Esophagus squamous epithelium (tissue), 5 donors: Measurements from ENCODE around the gene OTOP1. TPM values are rescaled to one million over a fixed set of nuclear protein-coding genes. Genes with fewer than 3 reads are reported as not detected.
"Not testable (repeated sequence)": the region's sequence is repeated elsewhere in the genome, so short reads cannot be mapped to it uniquely, and the experiment has no call there.

Source experiments
- DNase-seq: peaks from one replicate; lab custom pipeline; 2025; lab: John Stamatoyannopoulos, UW
- H3K27ac ChIP-seq, 4 donors: fragments of 200-600 bp; sonication (generic); one replicate each; pipeline ENCODE4 v1.5.1; 2016 to 2019; ENCODE audit warnings: mild to moderate bottlenecking in 1 of 4
- H3K27me3 ChIP-seq, 4 donors: fragments of 200-600 bp; sonication (generic); 1 replicate in 3 of 4; 2 replicates in 1 of 4; pipeline versions ENCODE4 v1.5.1 to v1.6.0; 2017 to 2021; ENCODE audit warnings: antibody characterized with exemption in 1 of 4
- H3K36me3 ChIP-seq, 3 donors: fragments of 200-600 bp; sonication (generic); one replicate each; pipeline ENCODE4 v1.5.1; 2016 to 2019
- H3K4me1 ChIP-seq, 3 donors: fragments of 200-600 bp; sonication (generic); one replicate each; pipeline ENCODE4 v1.5.1; 2017 to 2019
- H3K4me3 ChIP-seq, 4 donors: fragments of 200-600 bp; sonication (generic); 1 replicate in 3 of 4; 2 replicates in 1 of 4; pipeline ENCODE4 v1.5.1; 2016 to 2019; ENCODE audit warnings: mild to moderate bottlenecking in 2 of 4, moderate library complexity in 1 of 4
- H3K9me3 ChIP-seq, 3 donors: fragments of 200-600 bp; sonication (generic); one replicate each; pipeline ENCODE4 v1.5.1; 2016 to 2019
- WGBS, 2 donors: methylation state at CpG; one replicate each; pipeline ENCODE4 v1.1.5; 2018; 5-methylcytosine and 5-hydroxymethylcytosine counted together
- intact Hi-C: fragments of 100-400 bp; cut with DNase I; formaldehyde crosslinking; loops from one replicate; pipeline ENCODE4 v1.15.0; 2022
- total RNA-seq, 4 donors: library from RNA; depleted of rRNA; stranded (reverse); fragments of >200 nt; gene quantifications; one replicate each; pipeline ENCODE4 v1.1.0, GENCODE V29; 2016
- TF ChIP-seq, protein P1 (sequence below), 6 experiments: fragments of 450-650 bp in 4 of 6; fragments of 200-600 bp in 2 of 6; sonication (generic) in 2 of 6; IDR thresholded peaks; one replicate each; pipeline ENCODE4 v1.5.1; 2016 to 2019; ENCODE audit warnings: antibody characterized with exemption in 6 of 6, mild to moderate bottlenecking in 4 of 6, moderate library complexity in 4 of 6
- donor health status: DM: yes; HTN: yes; CAD: no.

Gene OTOP1
- total RNA-seq, 4 donors from 2014 or later = 0.19 to 0.53 (median 0.34) TPM; not detected in 1

DNA sequence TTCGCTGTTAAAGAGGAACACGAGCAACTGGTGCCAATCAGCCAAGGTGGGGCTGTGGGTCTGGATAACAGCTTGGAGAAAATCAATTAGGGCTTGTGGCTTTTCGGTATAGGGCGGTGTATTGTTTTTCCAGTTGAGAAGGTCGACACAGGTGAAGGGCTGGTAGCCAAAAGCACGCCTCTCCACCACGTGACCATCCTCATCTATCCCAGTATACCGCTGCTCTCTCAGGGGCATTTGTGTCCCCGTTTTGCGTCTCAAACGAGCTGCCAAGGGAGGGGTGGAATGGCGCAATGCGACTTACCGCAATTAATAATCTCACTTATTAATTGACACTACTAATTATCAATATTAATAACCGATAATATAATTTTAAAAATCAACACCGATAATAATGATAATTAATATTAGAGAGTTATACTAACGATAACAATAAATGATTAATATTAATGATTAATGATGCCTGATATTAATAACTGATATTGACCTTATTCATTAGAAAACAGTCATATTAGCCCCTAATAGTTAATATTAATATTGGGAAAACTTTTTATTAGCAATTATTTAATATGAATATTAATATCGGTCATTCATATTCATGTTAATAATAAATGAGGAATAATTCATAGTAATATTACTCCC, 62.1 kb downstream of the OTOP1 start:
- H3K9me3 ChIP-seq, H3K4me1 ChIP-seq, H3K36me3 ChIP-seq, DNase-seq, intact Hi-C loops, H3K4me3 ChIP-seq, H3K27ac ChIP-seq: not testable (repeated sequence)
- WGBS, 2 donors = 86 to 87% methylated on average over 16 of the region's 18 CpGs
- H3K27me3 ChIP-seq = peaks cover 0 to 28% (median 0%) of the 10 kb centered on the region in 4 donors

DNA sequence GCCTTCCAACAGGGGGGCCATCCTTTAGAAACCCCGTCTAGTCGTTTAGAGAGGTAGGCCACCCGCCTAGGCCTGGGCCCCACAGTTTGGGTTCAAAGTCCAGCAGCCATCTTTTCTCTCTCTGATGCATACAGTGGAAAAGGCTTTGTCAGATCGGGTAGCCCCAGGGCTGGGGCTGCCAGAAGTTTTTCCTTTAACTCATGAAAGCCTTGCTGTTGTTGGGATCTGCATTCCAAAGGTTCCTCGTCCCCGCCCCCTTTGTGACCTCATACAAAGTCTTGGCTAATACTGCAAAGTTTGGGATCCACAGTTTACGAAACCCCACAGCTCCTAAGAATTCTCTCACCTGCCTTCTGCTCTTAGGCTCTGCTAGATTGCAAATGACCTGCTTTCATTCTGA, 64.5 kb downstream of the OTOP1 start:
- 60 to 81% methylated on average over 4 to 7 of the region's 7 CpGs for WGBS, 2 donors
- H3K9me3 ChIP-seq, H3K36me3 ChIP-seq, H3K27ac ChIP-seq, H3K4me1 ChIP-seq, intact Hi-C loops, DNase-seq, H3K4me3 ChIP-seq: not testable (repeated sequence)
- peaks cover 0 to 22% (median 0%) of the 10 kb centered on the region in 4 donors for H3K27me3 ChIP-seq

DNA sequence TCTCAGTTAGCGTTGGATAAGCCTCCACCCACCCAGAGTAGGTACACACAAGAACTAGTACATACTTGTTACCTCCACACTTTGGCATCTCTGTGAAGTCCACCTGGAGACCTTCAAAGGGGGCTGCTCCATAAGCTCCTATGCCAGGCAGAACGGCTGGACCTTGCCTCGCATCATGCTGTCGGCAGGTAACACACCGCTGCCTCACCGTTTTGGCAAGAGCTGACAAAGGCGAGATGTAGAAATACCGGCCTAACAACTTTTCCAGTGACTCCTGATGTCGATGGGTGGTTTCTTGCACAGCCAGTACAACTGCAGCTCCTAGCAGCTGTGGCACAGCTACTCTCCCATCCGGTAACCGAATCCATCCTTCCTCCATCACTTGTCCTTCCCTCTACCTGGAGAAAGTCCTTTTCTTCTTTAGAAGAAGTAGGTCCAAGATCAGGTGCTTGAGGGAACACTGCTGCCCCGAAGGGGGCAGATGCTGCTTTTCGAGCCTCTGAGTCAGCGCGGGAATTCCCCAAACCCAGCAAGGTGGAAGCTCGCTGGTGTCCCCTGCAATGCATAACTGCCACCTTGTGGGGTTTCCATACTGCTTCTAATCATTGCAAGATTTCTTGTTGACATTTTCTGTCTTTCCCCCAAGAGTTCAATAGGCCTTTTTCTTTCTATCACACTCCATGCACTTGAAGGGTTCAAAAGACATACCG, 65.6 kb downstream of the OTOP1 start:
- WGBS, 2 donors = 38 to 42% methylated on average over 16 to 17 of the region's 17 CpGs
- DNase-seq, intact Hi-C loops, H3K36me3 ChIP-seq, H3K4me3 ChIP-seq, H3K27ac ChIP-seq, H3K4me1 ChIP-seq, H3K9me3 ChIP-seq: not testable (repeated sequence)
- H3K27me3 ChIP-seq = peaks cover 0 to 22% (median 0%) of the 10 kb centered on the region in 4 donors

DNA sequence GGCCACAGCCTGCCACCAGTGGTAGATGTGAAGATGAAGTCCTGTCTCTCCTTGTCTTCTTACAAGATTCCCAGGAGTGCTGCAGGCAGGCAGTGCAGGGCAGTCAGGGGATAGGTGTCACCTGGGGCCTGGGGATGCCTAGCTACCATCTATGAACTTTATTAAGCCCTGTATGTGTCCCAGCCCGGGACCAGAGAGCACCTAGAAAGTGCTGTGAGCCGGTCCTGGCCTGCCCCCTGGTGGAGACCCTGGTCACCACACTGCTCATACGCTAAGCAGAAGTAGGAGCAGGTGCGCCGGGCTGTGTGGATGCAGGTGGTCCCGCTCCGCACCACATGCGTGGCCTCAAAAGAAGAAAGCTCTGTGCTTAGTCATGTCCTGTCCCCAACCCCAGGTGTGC, 81.1 kb downstream of the OTOP1 start:
- WGBS, 2 donors = 0% methylated on average over 1 to 2 of the region's 8 CpGs
- H3K4me3 ChIP-seq, H3K27ac ChIP-seq, H3K36me3 ChIP-seq, DNase-seq, intact Hi-C loops, H3K9me3 ChIP-seq: not testable (repeated sequence)
- TF ChIP-seq, protein P1, sequence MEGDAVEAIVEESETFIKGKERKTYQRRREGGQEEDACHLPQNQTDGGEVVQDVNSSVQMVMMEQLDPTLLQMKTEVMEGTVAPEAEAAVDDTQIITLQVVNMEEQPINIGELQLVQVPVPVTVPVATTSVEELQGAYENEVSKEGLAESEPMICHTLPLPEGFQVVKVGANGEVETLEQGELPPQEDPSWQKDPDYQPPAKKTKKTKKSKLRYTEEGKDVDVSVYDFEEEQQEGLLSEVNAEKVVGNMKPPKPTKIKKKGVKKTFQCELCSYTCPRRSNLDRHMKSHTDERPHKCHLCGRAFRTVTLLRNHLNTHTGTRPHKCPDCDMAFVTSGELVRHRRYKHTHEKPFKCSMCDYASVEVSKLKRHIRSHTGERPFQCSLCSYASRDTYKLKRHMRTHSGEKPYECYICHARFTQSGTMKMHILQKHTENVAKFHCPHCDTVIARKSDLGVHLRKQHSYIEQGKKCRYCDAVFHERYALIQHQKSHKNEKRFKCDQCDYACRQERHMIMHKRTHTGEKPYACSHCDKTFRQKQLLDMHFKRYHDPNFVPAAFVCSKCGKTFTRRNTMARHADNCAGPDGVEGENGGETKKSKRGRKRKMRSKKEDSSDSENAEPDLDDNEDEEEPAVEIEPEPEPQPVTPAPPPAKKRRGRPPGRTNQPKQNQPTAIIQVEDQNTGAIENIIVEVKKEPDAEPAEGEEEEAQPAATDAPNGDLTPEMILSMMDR (IDR thresholded peaks at IDR 0.05) = peak in 2 of 6 experiments; percentile 9 to 56
- H3K27me3 ChIP-seq = peaks cover 0 to 52% (median 2%) of the 10 kb centered on the region in 4 donors
- H3K4me1 ChIP-seq = peaks cover 0 to 12% (median 5%) of the 10 kb centered on the region in 3 donors

DNA sequence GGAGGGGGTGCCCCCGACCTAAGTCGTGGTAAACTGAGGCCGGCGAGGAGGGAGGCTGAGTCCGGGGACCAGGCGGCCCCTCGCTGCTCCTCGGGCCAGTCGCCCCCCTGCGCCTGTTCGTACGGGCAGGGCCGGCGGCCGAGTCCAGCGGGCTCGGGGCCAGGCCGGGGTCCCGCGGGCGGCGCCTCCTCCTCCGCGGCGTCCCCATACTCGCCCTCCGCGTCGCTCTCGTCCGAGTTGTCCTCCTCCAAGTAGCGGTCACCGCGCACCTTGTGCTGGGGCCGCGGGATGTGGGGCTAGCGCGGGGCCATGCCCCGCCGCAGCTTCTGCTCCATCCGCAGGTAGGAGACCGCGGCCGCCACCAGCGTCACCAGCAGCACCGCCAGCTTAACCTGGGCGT, 83.4 kb downstream of the OTOP1 start:
- H3K27ac ChIP-seq, intact Hi-C loops, H3K36me3 ChIP-seq, H3K9me3 ChIP-seq, DNase-seq: not testable (repeated sequence)
- WGBS, 2 donors = 13% methylated on average over 4 of the region's 47 CpGs; no CpG with 5 or more reads in 1 of the 2 donors
- Histone ChIP-seq H3K4me3 (peak overlapping the region in 2 of 4 donors; percentile 25 to 49), H3K27me3 (peaks cover 0 to 53% (median 2%) of the 10 kb centered on the region in 4 donors), H3K4me1 (peaks cover 0 to 12% (median 5%) of the 10 kb centered on the region in 3 donors)

DNA sequence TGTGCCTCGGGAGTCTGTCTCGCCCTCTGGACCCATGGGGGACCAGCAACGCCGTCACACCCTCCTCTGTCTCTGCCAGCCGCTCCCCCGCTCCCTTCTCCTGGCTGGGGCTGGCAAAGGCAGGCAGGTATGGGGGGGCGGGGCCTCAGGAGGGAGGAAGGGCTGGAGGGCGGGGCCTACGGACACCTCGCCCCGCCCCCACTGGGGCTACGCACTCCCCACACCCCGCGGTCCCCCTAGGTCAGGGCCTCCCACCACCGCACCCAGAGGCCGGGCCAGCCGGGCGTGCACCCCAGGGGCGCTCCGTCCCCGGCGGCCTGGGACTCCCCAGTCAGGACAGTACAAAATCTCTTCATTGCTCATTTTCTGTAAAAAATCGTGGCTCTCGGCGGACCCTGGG, 84.0 kb downstream of the OTOP1 start:
- Histone ChIP-seq H3K27me3 (peaks cover 0 to 52% (median 2%) of the 10 kb centered on the region in 4 donors), H3K4me1 (peaks cover 0 to 12% (median 5%) of the 10 kb centered on the region in 3 donors), H3K4me3 (peak overlapping the region in 2 of 4 donors; percentile 25 to 49)
- DNase-seq, intact Hi-C loops, H3K9me3 ChIP-seq, H3K36me3 ChIP-seq, H3K27ac ChIP-seq: not testable (repeated sequence)
- WGBS, 2 donors = no CpG with 5 or more reads among the region's 25 CpGs

DNA sequence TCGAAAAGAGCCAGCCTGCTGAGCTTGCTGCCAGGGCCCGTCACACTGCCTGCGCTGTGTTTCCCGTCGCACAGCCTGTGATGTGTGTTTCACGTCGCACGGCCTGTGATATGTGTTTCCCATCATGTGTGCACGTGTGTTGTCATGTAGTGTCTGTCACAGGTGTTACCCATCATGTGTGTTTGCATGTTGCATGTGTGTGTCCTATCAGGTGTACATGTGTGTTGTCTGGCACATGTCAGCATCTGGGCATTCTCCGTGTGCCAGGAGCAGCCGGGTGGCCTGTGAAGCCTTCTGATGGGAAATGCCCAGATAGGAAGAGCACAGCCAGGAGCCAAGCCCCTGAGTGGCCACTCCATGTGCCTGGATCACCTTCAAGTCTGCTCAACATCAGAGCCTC, 85.5 kb downstream of the OTOP1 start:
- 60 to 89% methylated on average over 1 to 3 of the region's 11 CpGs for WGBS, 2 donors
- DNase-seq, intact Hi-C loops: not testable (repeated sequence)

More for the DNA sequence above, 85.5 kb downstream of the OTOP1 start:
- H3K4me3 ChIP-seq, H3K36me3 ChIP-seq, H3K27ac ChIP-seq, H3K9me3 ChIP-seq: not testable (repeated sequence)
- peaks cover 0 to 12% (median 5%) of the 10 kb centered on the region in 3 donors for H3K4me1 ChIP-seq
- peaks cover 0 to 40% (median 2%) of the 10 kb centered on the region in 4 donors for H3K27me3 ChIP-seq

Other genes starting within 250 kb of the OTOP1 start
- 10 to 100 TPM in 3 of 4 donors, 1 to 10 TPM in 1; 8.6 to 15.1 (median 11.6) TPM for gene TMEM128, start 21.3 kb upstream of the OTOP1 start, total RNA-seq
- 10 to 100 TPM in 3 of 4 donors, 1 to 10 TPM in 1; 9.1 to 35.7 (median 22.0) TPM for gene LYAR, start 63.2 kb upstream of the OTOP1 start, total RNA-seq
- gene ZBTB49, start 63.3 kb upstream of the OTOP1 start, total RNA-seq = 1 to 10 TPM; 1.7 to 6.3 (median 4.4) TPM
- 10 to 100 TPM; 21.2 to 48.8 (median 37.5) TPM for gene NSG1, start 160.2 kb upstream of the OTOP1 start, total RNA-seq